ENCODE results near the gene STX18. TPM values are rescaled to one million over a fixed set of nuclear protein-coding genes. Genes with fewer than 3 reads are reported as not detected.

Gene STX18
- total RNA-seq, 1 experiment from 2014 or later, result 18.5 TPM

DNA sequence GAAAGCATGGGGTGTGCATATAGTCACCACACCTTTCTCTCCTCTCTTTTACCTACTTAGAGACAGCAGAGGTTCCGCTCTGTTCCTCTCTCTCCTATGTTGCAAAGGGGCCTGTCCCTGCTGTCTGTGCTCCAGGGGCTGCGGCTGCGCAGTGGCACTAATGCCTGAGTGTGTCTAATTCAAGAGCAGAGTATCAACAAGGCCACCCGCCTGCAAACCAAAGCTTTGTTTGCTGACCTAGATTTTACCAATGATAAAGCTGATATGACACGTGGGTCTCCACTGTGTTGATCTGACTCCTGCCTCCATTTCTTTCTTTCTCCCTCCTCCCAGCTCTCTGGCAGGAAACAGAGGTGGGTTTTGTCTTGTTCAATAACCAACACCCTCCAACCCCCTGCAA is 80.0 kb downstream of the STX18 start:
- ATAC-seq, result no peak
- BruUV-seq (replicated peaks), result no TSS peak

DNA sequence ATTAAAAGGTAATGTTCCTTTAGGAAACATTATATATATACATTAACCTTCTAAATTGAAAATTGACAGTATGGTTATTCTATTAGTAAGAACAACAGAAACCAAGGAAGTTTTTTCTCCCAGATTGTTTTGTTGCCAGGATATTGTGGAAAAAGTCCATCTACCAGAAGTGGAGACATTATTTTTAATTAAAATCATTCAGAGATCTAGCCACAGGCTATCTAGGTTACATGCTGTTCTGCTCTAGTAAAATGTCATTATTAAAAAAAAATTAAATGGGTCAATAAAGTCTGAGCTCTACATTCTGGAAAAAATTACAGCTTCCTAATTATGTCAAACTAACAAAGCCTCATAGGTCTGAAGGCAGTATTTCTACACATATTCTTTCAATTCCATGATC is 80.7 kb downstream of the STX18 start:
- Histone ChIP-seq H4K20me1 (ENCODE audit: insufficient read depth) (no peaks in the 10 kb centered on the region), H3K4me3 (replicated peaks in 1 of 2; ENCODE audit: low read depth in 1 of 2, low read length in 2 of 2) (no peak overlapping the region), H3K36me3 (ENCODE audit: control insufficient read depth in 1 of 2, insufficient read depth in 2 of 2, low read length in 2 of 2) (peaks cover 3 to 10% of the 10 kb centered on the region in 2 experiments; a peak in 1 of 4 replicates), H3K27ac (ENCODE audit: low read depth, low read length) (no peak overlapping the region), H3K27me3 (ENCODE audit: insufficient read depth, low read length) (no peaks in the 10 kb centered on the region), H3K9me3 (ENCODE audit: control insufficient read depth in 1 of 2, insufficient read depth in 1 of 2, low read depth in 1 of 2, low read length in 2 of 2) (no peaks in the 10 kb centered on the region), H2AFZ (ENCODE audit: low read depth, low read length, poor library complexity, severe bottlenecking) (no peak overlapping the region), H3K4me2 (ENCODE audit: low read length) (no peak overlapping the region), H3K9ac (ENCODE audit: low read length) (no peak overlapping the region), H3K79me2 (ENCODE audit: insufficient read depth, low read length) (no peaks in the 10 kb centered on the region), H3K4me1 (ENCODE audit: control insufficient read depth in 1 of 2, insufficient read depth in 2 of 2, low read length in 2 of 2) (peaks cover 0 to 11% of the 10 kb centered on the region in 2 experiments; a peak in 1 of 4 replicates), H3K9me2 (ENCODE audit: insufficient read depth) (no peaks in the 10 kb centered on the region)
- intact Hi-C loops (cut with micrococcal nuclease), result no loop called here
- TF ChIP-seq EZH2 (IDR thresholded peaks at IDR 0.05) (no peak), SP1 (IDR thresholded peaks at IDR 0.05; ENCODE audit: low read depth) (no peak), FOSL1 (IDR thresholded peaks at IDR 0.05; ENCODE audit: low read depth) (no peak), CEBPB (IDR thresholded peaks at IDR 0.05; ENCODE audit: low read depth) (no peak), SIN3A (IDR thresholded peaks at IDR 0.05; ENCODE audit: low read depth) (no peak), ELF1 (IDR thresholded peaks at IDR 0.05; ENCODE audit: borderline replicate concordance, low read depth) (no peak), REST (IDR thresholded peaks at IDR 0.05; ENCODE audit: low read depth) (no peak)
- DNase-seq (ENCODE audit: low read depth, low spot score) (no peak), ATAC-seq (no peak)
- POLR2A ChIA-PET, result no interaction called here
- RAD21 ChIA-PET (ENCODE audit: low non-redundant PET in 1 of 2, low total read pairs in 2 of 2, uncharacterized antibody in 2 of 2, unreplicated experiment in 2 of 2), result no interaction called here
- CTCF ChIA-PET, result no interaction called here
- no TSS peak for BruUV-seq (replicated peaks)

More for the DNA sequence above, 80.0 kb downstream of the STX18 start:
- intact Hi-C loops (cut with micrococcal nuclease), result no loop called here
- H3K9ac ChIP-seq (ENCODE audit: low read length), result no peak overlapping the region
- no peak overlapping the region for H3K4me2 ChIP-seq (ENCODE audit: low read length)
- no peaks in the 10 kb centered on the region for H3K79me2 ChIP-seq (ENCODE audit: insufficient read depth, low read length)
- H4K20me1 ChIP-seq (ENCODE audit: insufficient read depth), result no peaks in the 10 kb centered on the region
- H3K9me3 ChIP-seq (ENCODE audit: control insufficient read depth in 1 of 2, insufficient read depth in 1 of 2, low read depth in 1 of 2, low read length in 2 of 2), result no peaks in the 10 kb centered on the region
- H3K36me3 ChIP-seq (ENCODE audit: control insufficient read depth in 1 of 2, insufficient read depth in 2 of 2, low read length in 2 of 2), result peaks cover under 1 to 9% of the 10 kb centered on the region in 2 experiments; a peak in 1 of 4 replicates
- ChIA-PET CTCF (no interaction called here), POLR2A (no interaction called here), RAD21 (ENCODE audit: low non-redundant PET in 1 of 2, low total read pairs in 2 of 2, uncharacterized antibody in 2 of 2, unreplicated experiment in 2 of 2) (no interaction called here)
- no peak overlapping the region for H3K4me3 ChIP-seq (replicated peaks in 1 of 2; ENCODE audit: low read depth in 1 of 2, low read length in 2 of 2)
- H2AFZ ChIP-seq (ENCODE audit: low read depth, low read length, poor library complexity, severe bottlenecking), result no peak overlapping the region
- no peak for TF ChIP-seq YY1 (IDR thresholded peaks at IDR 0.05; ENCODE audit: extremely low read depth, insufficient replicate concordance, low read depth, low read length)
- TF ChIP-seq ZFX (IDR thresholded peaks at IDR 0.05), result no peak
- TF ChIP-seq CBX3 (IDR thresholded peaks at IDR 0.05; ENCODE audit: low read depth), result no peak
- no peak for TF ChIP-seq MAX (IDR thresholded peaks at IDR 0.05)
- TF ChIP-seq EZH2 (IDR thresholded peaks at IDR 0.05), result no peak
- TF ChIP-seq EGR1 (IDR thresholded peaks at IDR 0.05; ENCODE audit: low read depth), result no peak
- no peak for TF ChIP-seq JUND (IDR thresholded peaks at IDR 0.05)
- TF ChIP-seq ELF1 (IDR thresholded peaks at IDR 0.05; ENCODE audit: borderline replicate concordance, low read depth), result no peak
- no peak for TF ChIP-seq ZNF274 (IDR thresholded peaks at IDR 0.05; ENCODE audit: low read depth, low read length)
- no peak for TF ChIP-seq POLR2A (IDR thresholded peaks at IDR 0.05; ENCODE audit: borderline replicate concordance, extremely low read depth, insufficient read depth, insufficient read length)
- TF ChIP-seq, protein P1, sequence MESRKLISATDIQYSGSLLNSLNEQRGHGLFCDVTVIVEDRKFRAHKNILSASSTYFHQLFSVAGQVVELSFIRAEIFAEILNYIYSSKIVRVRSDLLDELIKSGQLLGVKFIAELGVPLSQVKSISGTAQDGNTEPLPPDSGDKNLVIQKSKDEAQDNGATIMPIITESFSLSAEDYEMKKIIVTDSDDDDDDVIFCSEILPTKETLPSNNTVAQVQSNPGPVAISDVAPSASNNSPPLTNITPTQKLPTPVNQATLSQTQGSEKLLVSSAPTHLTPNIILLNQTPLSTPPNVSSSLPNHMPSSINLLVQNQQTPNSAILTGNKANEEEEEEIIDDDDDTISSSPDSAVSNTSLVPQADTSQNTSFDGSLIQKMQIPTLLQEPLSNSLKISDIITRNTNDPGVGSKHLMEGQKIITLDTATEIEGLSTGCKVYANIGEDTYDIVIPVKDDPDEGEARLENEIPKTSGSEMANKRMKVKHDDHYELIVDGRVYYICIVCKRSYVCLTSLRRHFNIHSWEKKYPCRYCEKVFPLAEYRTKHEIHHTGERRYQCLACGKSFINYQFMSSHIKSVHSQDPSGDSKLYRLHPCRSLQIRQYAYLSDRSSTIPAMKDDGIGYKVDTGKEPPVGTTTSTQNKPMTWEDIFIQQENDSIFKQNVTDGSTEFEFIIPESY (IDR thresholded peaks at IDR 0.05; ENCODE audit: extremely low read depth, insufficient replicate concordance, low read length), result no peak
- H3K9me2 ChIP-seq (ENCODE audit: insufficient read depth), result no peaks in the 10 kb centered on the region
- no peak overlapping the region for H3K27ac ChIP-seq (ENCODE audit: low read depth, low read length)
- no peaks in the 10 kb centered on the region for H3K27me3 ChIP-seq (ENCODE audit: insufficient read depth, low read length)
- peaks cover 0 to 5% of the 10 kb centered on the region in 2 experiments; a peak in 1 of 4 replicates for H3K4me1 ChIP-seq (ENCODE audit: control insufficient read depth in 1 of 2, insufficient read depth in 2 of 2, low read length in 2 of 2)
- DNase-seq (ENCODE audit: low read depth, low spot score), result no peak
